Spleen (tissue), 7 donors: ENCODE results near the gene CFAP74.

Source experiments
- POLR2A ChIP-seq, 3 donors: fragments of 450-650 bp; IDR thresholded peaks; one replicate each; pipeline ENCODE4 v1.5.1; 2017; ENCODE audit warnings: antibody characterized with exemption in 3 of 3, mild to moderate bottlenecking in 1 of 3
- TF ChIP-seq, protein P1 (sequence below), 11 experiments: fragments of 200-600 bp in 7 of 11; fragments of 450-650 bp in 4 of 11; sonication (generic) in 4 of 11; IDR thresholded peaks in 8 of 11; conservative IDR thresholded peaks in 3 of 11; 1 replicate in 7 of 11; 2 replicates in 4 of 11; pipeline versions ENCODE4 v1.4.0 to v1.8.0; 2016 to 2021; ENCODE audit warnings: antibody characterized with exemption in 11 of 11, inconsistent platforms in 4 of 11, mild to moderate bottlenecking in 1 of 11
- donor health status: DM: no; HTN: no; CAD: no; lungs with moderate emphysema.
- donor health status: DM: no; HTN: no; CAD: no.
- donor health status: DM: no; HTN: no; CAD: no.

DNA sequence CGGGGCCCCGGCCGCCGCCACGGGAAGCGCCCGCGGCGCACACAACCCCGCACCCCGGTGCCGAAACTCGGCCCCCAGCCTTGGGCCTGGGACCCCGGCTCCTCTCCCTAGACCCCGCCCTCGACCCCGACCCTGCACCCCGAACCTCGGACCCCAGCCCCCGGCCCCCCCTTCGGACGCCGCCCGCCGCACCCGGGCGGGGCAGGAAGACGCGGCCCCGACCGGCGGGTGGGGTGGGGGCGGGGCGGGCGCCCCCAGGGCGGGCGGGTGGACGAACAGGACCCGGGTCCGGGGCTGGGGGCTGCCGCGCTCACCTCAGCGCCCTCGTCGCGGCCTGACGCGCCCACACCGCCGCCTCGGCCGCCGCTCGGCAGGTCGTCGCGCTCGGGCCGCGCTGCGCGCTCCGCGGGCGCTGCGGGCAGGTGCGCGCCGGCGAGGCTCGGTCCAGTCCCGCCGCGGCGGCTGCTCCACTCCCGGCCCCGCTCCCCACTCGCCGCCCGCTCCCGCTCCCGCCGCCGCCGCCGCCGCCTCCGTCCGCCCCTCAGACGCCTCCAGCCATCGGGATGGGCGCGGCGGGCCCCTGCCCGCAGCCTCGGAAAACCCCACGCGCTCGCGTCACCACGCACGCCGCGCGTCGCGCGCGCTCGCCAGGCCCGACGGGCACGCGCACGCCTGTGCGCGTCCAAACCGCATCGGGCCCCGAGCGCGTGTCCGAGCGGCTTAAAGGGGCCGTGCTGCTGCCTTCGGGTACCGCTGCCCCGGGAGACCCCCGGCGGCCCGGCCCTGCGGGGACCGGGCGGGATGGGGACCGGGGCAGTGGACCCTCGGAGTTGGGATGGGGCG is 112.9 kb downstream of the CFAP74 start, which contains the start of gene GNB1:
- TF ChIP-seq, protein P1, sequence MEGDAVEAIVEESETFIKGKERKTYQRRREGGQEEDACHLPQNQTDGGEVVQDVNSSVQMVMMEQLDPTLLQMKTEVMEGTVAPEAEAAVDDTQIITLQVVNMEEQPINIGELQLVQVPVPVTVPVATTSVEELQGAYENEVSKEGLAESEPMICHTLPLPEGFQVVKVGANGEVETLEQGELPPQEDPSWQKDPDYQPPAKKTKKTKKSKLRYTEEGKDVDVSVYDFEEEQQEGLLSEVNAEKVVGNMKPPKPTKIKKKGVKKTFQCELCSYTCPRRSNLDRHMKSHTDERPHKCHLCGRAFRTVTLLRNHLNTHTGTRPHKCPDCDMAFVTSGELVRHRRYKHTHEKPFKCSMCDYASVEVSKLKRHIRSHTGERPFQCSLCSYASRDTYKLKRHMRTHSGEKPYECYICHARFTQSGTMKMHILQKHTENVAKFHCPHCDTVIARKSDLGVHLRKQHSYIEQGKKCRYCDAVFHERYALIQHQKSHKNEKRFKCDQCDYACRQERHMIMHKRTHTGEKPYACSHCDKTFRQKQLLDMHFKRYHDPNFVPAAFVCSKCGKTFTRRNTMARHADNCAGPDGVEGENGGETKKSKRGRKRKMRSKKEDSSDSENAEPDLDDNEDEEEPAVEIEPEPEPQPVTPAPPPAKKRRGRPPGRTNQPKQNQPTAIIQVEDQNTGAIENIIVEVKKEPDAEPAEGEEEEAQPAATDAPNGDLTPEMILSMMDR (IDR thresholded peaks at IDR 0.05 in 8 of 11, conservative IDR thresholded peaks at IDR 0.05 in 3 of 11), result no peak
- peak in 2 of 3 donors; percentile 49 to 75 for TF ChIP-seq POLR2A (IDR thresholded peaks at IDR 0.05)
